Measurements from ENCODE around the gene SRSF9. TPM values are rescaled to one million over a fixed set of nuclear protein-coding genes. Genes with fewer than 3 reads are reported as not detected.
A peak's percentile ranks its signal among the peaks of the same experiment; 100 is the strongest.
"Not testable (repeated sequence)": the region's sequence is repeated elsewhere in the genome, so short reads cannot be mapped to it uniquely, and the experiment has no call there.

Gene SRSF9
- total RNA-seq, 1 donor from 2014 or later = 239 TPM

DNA sequence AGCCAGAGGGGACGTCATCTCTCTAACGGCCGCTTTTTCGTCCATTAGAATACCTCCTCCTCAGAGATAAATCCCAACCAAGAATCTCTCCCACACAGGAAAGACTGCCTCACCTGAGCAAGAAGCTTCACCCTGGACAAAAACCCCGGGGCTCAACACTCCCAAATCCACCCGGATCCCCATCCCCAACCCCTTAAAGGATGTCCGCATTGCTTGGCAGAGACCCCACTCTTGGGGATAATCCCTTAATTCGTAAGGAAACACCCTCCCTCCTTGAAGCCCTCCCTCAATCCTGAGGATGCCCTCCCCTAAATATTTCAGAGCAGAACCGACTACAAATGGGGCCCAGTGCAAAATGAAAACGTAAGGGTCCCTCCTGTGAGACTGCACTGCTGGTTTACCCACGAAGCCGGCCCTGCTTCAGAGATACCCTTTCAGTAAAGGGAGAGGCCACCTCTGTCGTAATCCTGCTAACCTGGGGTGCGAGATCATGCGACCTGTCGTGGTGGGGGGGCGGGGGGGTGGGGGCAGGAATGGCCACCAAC lies 25.7 kb upstream of the SRSF9 start:
- Mint-ChIP-seq H3K4me3 (peak overlapping the region; percentile 99), H3K27me3 (ENCODE audit: insufficient read depth) (no peaks in the 10 kb centered on the region), H3K4me1 (ENCODE audit: low read depth) (peaks cover 36% of the 10 kb centered on the region), H3K27ac (peak overlapping the region; percentile 83), H3K9me3 (no peaks in the 10 kb centered on the region), H3K36me3 (ENCODE audit: low read depth) (peaks cover 26% of the 10 kb centered on the region)
- intact Hi-C loops (cut with micrococcal nuclease) = loop anchor here (1.0 to 5.0 kb wide), 4 partner anchors 26 to 203 kb away; partner anchors contain the start of genes POP5, RNU4-1, RNU4-2 and SRSF9
- DNase-seq (ENCODE audit: low spot score) = peak; percentile 1

DNA sequence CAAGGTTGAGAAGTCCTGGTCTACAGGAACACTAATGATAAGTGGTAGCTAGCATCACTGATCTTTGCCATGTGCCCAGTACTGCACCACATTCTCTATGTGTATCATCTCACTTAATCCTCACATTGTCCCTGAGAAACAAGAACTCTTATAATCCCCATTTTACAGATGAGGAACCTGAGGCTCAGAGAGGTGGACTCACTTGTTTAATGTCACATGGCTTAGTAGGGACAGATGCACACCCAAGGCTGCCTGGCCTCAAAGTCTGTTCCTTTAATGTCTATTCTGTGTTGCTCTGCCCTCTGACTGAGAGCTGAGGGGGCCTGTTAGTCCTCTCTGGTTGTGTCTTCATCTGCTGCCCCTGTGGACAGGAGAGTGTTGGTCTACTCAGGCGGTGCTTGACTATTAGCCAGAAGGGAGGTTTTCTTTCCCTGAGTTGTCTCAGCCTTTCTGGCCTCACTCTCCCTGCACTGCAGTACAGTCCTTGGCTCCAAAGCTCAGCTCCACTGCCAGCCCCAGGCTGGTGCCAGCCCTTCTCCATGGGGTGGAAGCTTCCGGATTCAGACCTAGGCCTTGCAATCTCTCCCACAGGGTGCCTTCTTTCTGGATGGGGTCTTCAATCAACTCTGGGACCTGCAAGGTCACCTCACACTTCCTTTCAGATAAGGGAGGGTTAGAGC lies 21.4 kb upstream of the SRSF9 start:
- H3K27ac Mint-ChIP-seq = no peak overlapping the region
- intact Hi-C loops (cut with micrococcal nuclease) = no loop called here
- peaks cover 1% of the 10 kb centered on the region for H3K36me3 Mint-ChIP-seq (ENCODE audit: low read depth)
- H3K27me3 Mint-ChIP-seq (ENCODE audit: insufficient read depth) = no peaks in the 10 kb centered on the region
- no peaks in the 10 kb centered on the region for H3K9me3 Mint-ChIP-seq
- no peak for DNase-seq (ENCODE audit: low spot score)
- H3K4me3 Mint-ChIP-seq = no peak overlapping the region
- H3K4me1 Mint-ChIP-seq (ENCODE audit: low read depth) = peaks cover 14% of the 10 kb centered on the region

DNA sequence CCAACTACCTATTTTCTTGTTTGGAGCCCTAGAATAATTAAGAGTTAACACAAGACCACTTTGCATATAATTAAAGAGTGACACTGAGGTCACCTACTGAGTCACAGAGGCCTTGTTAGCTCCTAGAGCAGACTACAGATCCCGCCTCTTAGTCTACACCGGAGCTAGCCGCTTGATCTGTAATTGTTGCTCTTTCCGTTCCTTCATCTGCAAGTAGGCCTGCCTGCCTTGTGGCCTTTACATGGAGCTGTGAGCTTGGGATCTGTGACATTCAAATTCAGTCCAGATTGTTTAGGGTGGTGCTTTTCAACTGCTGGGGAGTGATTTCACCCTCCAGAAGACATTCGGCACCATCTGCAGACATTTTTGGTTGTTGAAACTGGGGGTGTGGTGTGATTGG lies 20.8 kb upstream of the SRSF9 start:
- Mint-ChIP-seq H3K9me3 (no peaks in the 10 kb centered on the region), H3K4me3 (no peak overlapping the region), H3K4me1 (ENCODE audit: low read depth) (peaks cover 12% of the 10 kb centered on the region), H3K36me3 (ENCODE audit: low read depth) (peaks cover 1% of the 10 kb centered on the region), H3K27ac (no peak overlapping the region), H3K27me3 (ENCODE audit: insufficient read depth) (no peaks in the 10 kb centered on the region)
- no peak for DNase-seq (ENCODE audit: low spot score)
- intact Hi-C loops (cut with micrococcal nuclease) = no loop called here

DNA sequence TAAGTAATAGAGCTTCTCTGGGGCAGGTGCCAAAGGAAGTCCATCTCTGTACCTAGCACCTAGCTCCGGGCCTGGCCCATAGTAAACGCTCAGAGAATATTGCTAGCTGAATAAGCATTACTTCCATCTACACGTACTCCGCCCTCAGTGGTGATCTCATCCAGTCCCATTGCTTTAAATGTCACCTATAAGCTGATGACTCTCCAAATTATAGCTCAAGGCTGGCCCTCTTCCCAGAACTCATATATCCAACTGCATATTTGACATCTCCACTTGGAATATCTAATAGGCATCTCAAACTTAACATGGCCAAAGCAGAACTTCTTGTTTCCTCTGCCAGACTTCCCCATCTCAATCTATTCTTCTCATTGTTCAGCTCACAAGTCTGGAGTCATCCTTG lies 19.5 kb upstream of the SRSF9 start:
- Mint-ChIP-seq H3K27me3 (ENCODE audit: insufficient read depth) (no peaks in the 10 kb centered on the region), H3K9me3 (no peaks in the 10 kb centered on the region), H3K4me1 (ENCODE audit: low read depth) (peaks cover 4% of the 10 kb centered on the region), H3K36me3 (ENCODE audit: low read depth) (peaks cover 1% of the 10 kb centered on the region), H3K27ac (no peak overlapping the region), H3K4me3 (no peak overlapping the region)
- intact Hi-C loops (cut with micrococcal nuclease) = no loop called here
- DNase-seq (ENCODE audit: low spot score) = no peak

- Mint-ChIP-seq H3K4me1 (ENCODE audit: low read depth) (peaks cover 4% of the 10 kb centered on the region), H3K9me3 (no peaks in the 10 kb centered on the region), H3K36me3 (ENCODE audit: low read depth) (peaks cover 3% of the 10 kb centered on the region), H3K4me3 (no peak overlapping the region), H3K27ac (no peak overlapping the region), H3K27me3 (ENCODE audit: insufficient read depth) (no peaks in the 10 kb centered on the region)
- intact Hi-C loops (cut with micrococcal nuclease) = no loop called here
- DNase-seq (ENCODE audit: low spot score) = no peak
Measured at GRCh38 chr12:120488057-120488640, 18.6 kb upstream of the SRSF9 start.

GRCh38 chr12:120487552-120487951 lies 18.0 kb upstream of the SRSF9 start:
- DNase-seq (ENCODE audit: low spot score); H3K36me3 Mint-ChIP-seq (ENCODE audit: low read depth); H3K4me1 Mint-ChIP-seq (ENCODE audit: low read depth); H3K27ac Mint-ChIP-seq; H3K27me3 Mint-ChIP-seq (ENCODE audit: insufficient read depth); H3K4me3 Mint-ChIP-seq; H3K9me3 Mint-ChIP-seq; intact Hi-C loops (cut with micrococcal nuclease): not testable (repeated sequence)

DNA sequence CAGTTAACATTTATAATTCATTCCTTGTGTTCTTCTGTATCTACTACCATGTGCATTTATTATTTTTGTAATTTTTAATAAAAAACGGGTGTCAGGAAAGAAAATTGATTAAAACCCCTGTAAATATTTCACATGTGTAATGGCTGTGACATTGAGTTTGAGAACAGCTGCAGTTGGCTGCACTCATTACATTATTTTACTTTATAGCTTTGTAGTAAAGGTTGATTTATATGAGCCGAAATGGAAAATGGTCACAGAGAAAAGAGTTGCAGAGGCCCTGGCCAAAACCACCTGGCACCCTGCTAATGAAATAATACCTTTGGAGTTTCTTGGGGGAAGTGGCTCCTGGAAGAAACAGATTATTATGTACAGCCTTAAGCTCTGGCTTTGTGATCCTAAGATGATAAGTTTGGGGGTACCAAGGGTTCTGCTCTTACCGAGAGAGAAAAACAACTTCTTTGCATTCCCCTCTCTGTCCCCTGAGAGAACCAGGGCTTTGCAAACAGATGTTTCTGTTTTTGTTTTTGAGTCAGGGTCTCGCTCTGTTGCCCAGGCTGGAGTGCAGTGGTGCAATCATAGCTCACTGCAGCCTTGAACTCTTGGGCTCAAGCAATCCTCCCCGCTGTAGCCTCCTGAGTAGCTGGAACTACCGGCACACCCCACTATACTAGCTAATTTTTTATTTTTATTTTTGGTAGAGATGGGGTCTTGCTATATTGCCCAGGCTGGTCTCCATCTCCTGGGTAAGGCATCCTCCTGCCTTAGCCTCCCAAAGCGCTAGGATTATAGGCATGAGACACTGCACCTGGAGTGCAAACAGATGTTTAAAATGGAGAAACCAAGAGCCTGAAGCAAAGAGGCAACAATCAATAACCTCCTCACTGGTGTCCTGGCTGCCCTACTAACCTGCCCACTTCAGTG lies 16.7 kb upstream of the SRSF9 start:
- Mint-ChIP-seq H3K4me3 (no peak overlapping the region), H3K4me1 (ENCODE audit: low read depth) (peaks cover 4% of the 10 kb centered on the region), H3K27me3 (ENCODE audit: insufficient read depth) (no peaks in the 10 kb centered on the region), H3K36me3 (ENCODE audit: low read depth) (peaks cover 6% of the 10 kb centered on the region), H3K27ac (no peak overlapping the region), H3K9me3 (no peaks in the 10 kb centered on the region)
- DNase-seq (ENCODE audit: low spot score) = no peak
- intact Hi-C loops (cut with micrococcal nuclease) = no loop called here

GRCh38 chr12:120483621-120484020 lies 14.1 kb upstream of the SRSF9 start:
- intact Hi-C loops (cut with micrococcal nuclease) = no loop called here
- Mint-ChIP-seq H3K36me3 (ENCODE audit: low read depth) (peaks cover 6% of the 10 kb centered on the region), H3K27me3 (ENCODE audit: insufficient read depth) (no peaks in the 10 kb centered on the region), H3K4me1 (ENCODE audit: low read depth) (no peaks in the 10 kb centered on the region), H3K27ac (no peak overlapping the region), H3K9me3 (no peaks in the 10 kb centered on the region), H3K4me3 (no peak overlapping the region)
- no peak for DNase-seq (ENCODE audit: low spot score)

- DNase-seq (ENCODE audit: low spot score) = no peak
- Mint-ChIP-seq H3K27me3 (ENCODE audit: insufficient read depth) (no peaks in the 10 kb centered on the region), H3K4me3 (no peak overlapping the region), H3K27ac (no peak overlapping the region), H3K9me3 (no peaks in the 10 kb centered on the region), H3K36me3 (ENCODE audit: low read depth) (peaks cover 4% of the 10 kb centered on the region), H3K4me1 (ENCODE audit: low read depth) (no peaks in the 10 kb centered on the region)
- intact Hi-C loops (cut with micrococcal nuclease) = no loop called here
Measured at GRCh38 chr12:120481022-120481767, 11.6 kb upstream of the SRSF9 start.

- H3K27me3 Mint-ChIP-seq (ENCODE audit: insufficient read depth) = no peaks in the 10 kb centered on the region
- H3K4me1 Mint-ChIP-seq (ENCODE audit: low read depth) = no peaks in the 10 kb centered on the region
- H3K4me3 Mint-ChIP-seq = no peak overlapping the region
- H3K9me3 Mint-ChIP-seq = no peaks in the 10 kb centered on the region
- intact Hi-C loops (cut with micrococcal nuclease) = no loop called here
- H3K27ac Mint-ChIP-seq = peak overlapping the region; percentile 11
- no peak for DNase-seq (ENCODE audit: low spot score)
- peaks cover 4% of the 10 kb centered on the region for H3K36me3 Mint-ChIP-seq (ENCODE audit: low read depth)
Measured at GRCh38 chr12:120480211-120480610, 10.7 kb upstream of the SRSF9 start.

DNA sequence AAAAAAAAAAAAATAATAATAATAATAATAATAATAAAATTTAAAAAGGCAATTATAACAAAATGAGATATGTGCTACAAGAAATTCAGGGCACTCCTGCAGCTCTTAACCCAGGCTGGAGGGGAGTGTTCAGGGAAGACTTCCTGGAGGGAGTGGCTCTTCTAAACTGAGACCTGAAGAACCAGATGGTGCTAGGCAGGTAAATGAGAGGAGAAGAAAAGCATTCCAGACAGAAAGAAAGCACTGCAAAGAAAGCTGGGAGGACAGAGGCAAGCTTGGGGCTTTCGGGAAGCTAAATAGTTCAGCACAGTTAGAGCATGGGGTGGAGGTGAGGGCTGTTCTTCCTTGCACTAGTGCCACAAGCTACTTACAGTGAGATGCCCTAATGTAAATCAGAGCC lies 9.9 kb upstream of the SRSF9 start:
- no peak overlapping the region for H3K4me3 Mint-ChIP-seq
- H3K9me3 Mint-ChIP-seq = no peaks in the 10 kb centered on the region
- intact Hi-C loops (cut with micrococcal nuclease) = no loop called here
- DNase-seq (ENCODE audit: low spot score) = no peak
- H3K27me3 Mint-ChIP-seq (ENCODE audit: insufficient read depth) = peaks cover 3% of the 10 kb centered on the region
- H3K27ac Mint-ChIP-seq = no peak overlapping the region
- H3K36me3 Mint-ChIP-seq (ENCODE audit: low read depth) = peaks cover 4% of the 10 kb centered on the region
- peaks cover 6% of the 10 kb centered on the region for H3K4me1 Mint-ChIP-seq (ENCODE audit: low read depth)

- peaks cover 5% of the 10 kb centered on the region for H3K27me3 Mint-ChIP-seq (ENCODE audit: insufficient read depth)
- H3K4me1 Mint-ChIP-seq (ENCODE audit: low read depth) = peaks cover 22% of the 10 kb centered on the region
- no peak overlapping the region for H3K4me3 Mint-ChIP-seq
- peaks cover 2% of the 10 kb centered on the region for H3K36me3 Mint-ChIP-seq (ENCODE audit: low read depth)
- no peak for DNase-seq (ENCODE audit: low spot score)
- H3K27ac Mint-ChIP-seq = no peak overlapping the region
- intact Hi-C loops (cut with micrococcal nuclease) = no loop called here
- no peaks in the 10 kb centered on the region for H3K9me3 Mint-ChIP-seq
Measured at GRCh38 chr12:120475643-120476042, 6.1 kb upstream of the SRSF9 start.

All from activated T-helper 1 cell treated with anti-CD3 and anti-CD28 coated beads, Interleukin-12 subunit alpha, Interleukin-12 subunit beta, Interleukin-2, Interleukin-4 antibody, amounts not matched to agents 30 ng/mL and 10 ng/mL and 1 ng/mL, durations not matched to agents 14 hours and 24 hours and 36 hours (primary cell).